SK-N-SH treated with all-trans-retinoic acid at 6 μM for 48 hours (cell line): ENCODE results near the gene SNPH.

Experiments
- ATAC-seq: fragments of 200-7000 bp; cut with Tn5 transposase; 3 replicates; pipeline ENCODE4 v1.9.1; 2020; ENCODE audit warnings: mild to moderate bottlenecking, moderate library complexity
- BACH2 ChIP-seq: fragments of 250-450 bp; sonication (Bioruptor Pico); IDR thresholded peaks from 2 replicates; pipeline ENCODE4 v1.9.0; 2021; ENCODE audit warnings: mild to moderate bottlenecking, borderline replicate concordance
- CSDC2 ChIP-seq: fragments of 250-450 bp; sonication (Bioruptor Pico); IDR thresholded peaks from 2 replicates; pipeline ENCODE4 v1.5.0; 2020; ENCODE audit warnings: mild to moderate bottlenecking, moderate library complexity
- ESRRG ChIP-seq: fragments of 250-450 bp; sonication (Bioruptor Pico); IDR thresholded peaks from 2 replicates; pipeline ENCODE4 v1.6.1; 2021; ENCODE audit warnings: mild to moderate bottlenecking
- GLIS3 ChIP-seq: fragments of 250-450 bp; sonication (Bioruptor Pico); IDR thresholded peaks from 2 replicates; pipeline ENCODE4 v1.5.0; 2020; ENCODE audit warnings: mild to moderate bottlenecking, moderate library complexity
- ISL1 ChIP-seq: fragments of 250-450 bp; sonication (Bioruptor Pico); IDR thresholded peaks from 2 replicates; pipeline ENCODE4 v2.1.2; 2022; ENCODE audit warnings: mild to moderate bottlenecking, moderate library complexity
- OSR1 ChIP-seq: fragments of 250-450 bp; sonication (Bioruptor Pico); IDR thresholded peaks from 2 replicates; pipeline ENCODE4 v1.8.0; 2022; ENCODE audit warnings: moderate library complexity, mild to moderate bottlenecking, inconsistent platforms
- POU6F1 ChIP-seq: fragments of 250-450 bp; sonication (Bioruptor Pico); IDR thresholded peaks from 2 replicates; pipeline ENCODE4 v1.8.0; 2021; ENCODE audit warnings: low read depth, mild to moderate bottlenecking, moderate library complexity, borderline replicate concordance
- PPARA ChIP-seq: fragments of 250-450 bp; sonication (Bioruptor Pico); IDR thresholded peaks from 2 replicates; pipeline ENCODE4 v1.5.0; 2020; ENCODE audit warnings: mild to moderate bottlenecking, borderline replicate concordance
- RARB ChIP-seq: fragments of 250-450 bp; sonication (Bioruptor Pico); IDR thresholded peaks from 2 replicates; pipeline ENCODE4 v1.8.0; 2021; ENCODE audit warnings: mild to moderate bottlenecking, moderate library complexity
- SNAI2 ChIP-seq: fragments of 250-450 bp; sonication (Bioruptor Pico); IDR thresholded peaks from 2 replicates; pipeline ENCODE4 v1.5.0; 2020; ENCODE audit warnings: mild to moderate bottlenecking, moderate library complexity
- TCF4 ChIP-seq: fragments of 250-450 bp; sonication (Bioruptor Pico); IDR thresholded peaks from 2 replicates; pipeline ENCODE4 v1.8.0; 2021; ENCODE audit warnings: mild to moderate bottlenecking, moderate library complexity, borderline replicate concordance
- TOX ChIP-seq: fragments of 250-450 bp; sonication (Bioruptor Pico); IDR thresholded peaks from 2 replicates; pipeline ENCODE4 v1.8.0; 2021; ENCODE audit warnings: mild to moderate bottlenecking, moderate library complexity, borderline replicate concordance
- TSHZ2 ChIP-seq: fragments of 250-450 bp; sonication (Bioruptor Pico); IDR thresholded peaks from 2 replicates; pipeline ENCODE4 v1.5.0; 2020; ENCODE audit warnings: mild to moderate bottlenecking, moderate library complexity
- ZC3H10 ChIP-seq: fragments of 250-450 bp; sonication (Bioruptor Pico); IDR thresholded peaks from 2 replicates; pipeline ENCODE4 v1.5.1; 2021; ENCODE audit warnings: mild to moderate bottlenecking, moderate library complexity
- ZFP3 ChIP-seq: fragments of 250-450 bp; sonication (Bioruptor Pico); IDR thresholded peaks from 2 replicates; pipeline ENCODE4 v1.5.0; 2020; ENCODE audit warnings: mild to moderate bottlenecking, moderate library complexity
- ZFP30 ChIP-seq: fragments of 450-650 bp; formaldehyde crosslinking; IDR thresholded peaks from 2 replicates; pipeline ENCODE4 v1.5.0; 2022; ENCODE audit warnings: mild to moderate bottlenecking, moderate library complexity
- ZNF565 ChIP-seq: fragments of 450-650 bp; formaldehyde crosslinking; conservative IDR thresholded peaks from 2 replicates; pipeline ENCODE4 v1.5.0; 2020; ENCODE audit warnings: low read depth, mild to moderate bottlenecking, moderate library complexity
- ZNF70 ChIP-seq: fragments of 450-650 bp; formaldehyde crosslinking; IDR thresholded peaks from 2 replicates; pipeline ENCODE4 v1.5.0; 2020; ENCODE audit warnings: mild to moderate bottlenecking, moderate library complexity
- ZNF8 ChIP-seq: fragments of 450-650 bp; formaldehyde crosslinking; IDR thresholded peaks from 2 replicates; pipeline ENCODE4 v1.5.0; 2020; ENCODE audit warnings: mild to moderate bottlenecking, moderate library complexity
- TF ChIP-seq, protein P1 (sequence below): fragments of 250-450 bp; sonication (Bioruptor Pico); IDR thresholded peaks from 2 replicates; pipeline ENCODE4 v1.5.1; 2020; ENCODE audit warnings: low read depth, mild to moderate bottlenecking, moderate library complexity
- TF ChIP-seq, protein P2 (sequence below): fragments of 250-450 bp; sonication (Bioruptor Pico); IDR thresholded peaks from 2 replicates; pipeline ENCODE4 v1.5.1; 2021; ENCODE audit warnings: mild to moderate bottlenecking, moderate library complexity

The SNPH gene

DNA sequence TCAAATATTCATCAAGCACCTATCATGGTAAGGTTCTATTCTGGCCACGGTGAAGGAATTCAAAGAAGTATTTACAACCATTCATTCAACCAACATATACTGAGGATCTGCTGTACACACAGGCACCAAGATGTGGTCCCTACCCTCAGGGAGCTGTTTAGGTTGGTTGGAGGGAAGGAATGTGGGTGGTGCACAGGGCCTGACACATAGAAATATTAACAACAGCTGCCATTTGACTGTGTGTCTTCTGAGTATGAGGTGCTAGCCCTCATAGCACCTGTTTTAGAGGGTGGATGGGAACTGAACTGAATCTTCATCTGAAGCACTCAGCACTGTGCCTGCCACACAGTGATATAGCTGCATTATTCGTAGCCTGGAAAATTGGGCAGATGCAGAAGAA, 7.3 kb downstream of the SNPH start:
- no peak for ATAC-seq
- TF ChIP-seq ZFP30 (CRISPR knock-in tag) (no peak), ESRRG (CRISPR knock-in tag) (no peak)

- no peak for ATAC-seq
Measured at GRCh38 chr20:1274485-1275311, 8.6 kb downstream of the SNPH start.

GRCh38 chr20:1275919-1276318, 9.8 kb downstream of the SNPH start:
- no peak for ATAC-seq
- TF ChIP-seq OSR1 (CRISPR knock-in tag): no peak
- TF ChIP-seq, protein P1, sequence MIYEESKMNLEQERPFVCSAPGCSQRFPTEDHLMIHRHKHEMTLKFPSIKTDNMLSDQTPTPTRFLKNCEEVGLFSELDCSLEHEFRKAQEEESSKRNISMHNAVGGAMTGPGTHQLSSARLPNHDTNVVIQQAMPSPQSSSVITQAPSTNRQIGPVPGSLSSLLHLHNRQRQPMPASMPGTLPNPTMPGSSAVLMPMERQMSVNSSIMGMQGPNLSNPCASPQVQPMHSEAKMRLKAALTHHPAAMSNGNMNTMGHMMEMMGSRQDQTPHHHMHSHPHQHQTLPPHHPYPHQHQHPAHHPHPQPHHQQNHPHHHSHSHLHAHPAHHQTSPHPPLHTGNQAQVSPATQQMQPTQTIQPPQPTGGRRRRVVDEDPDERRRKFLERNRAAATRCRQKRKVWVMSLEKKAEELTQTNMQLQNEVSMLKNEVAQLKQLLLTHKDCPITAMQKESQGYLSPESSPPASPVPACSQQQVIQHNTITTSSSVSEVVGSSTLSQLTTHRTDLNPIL (CRISPR knock-in tag): no peak
- TF ChIP-seq ISL1: no peak
- TF ChIP-seq BACH2 (CRISPR knock-in tag): no peak
- no peak for TF ChIP-seq TOX (CRISPR knock-in tag)
- no peak for TF ChIP-seq ZC3H10 (CRISPR knock-in tag)
- no peak for TF ChIP-seq ZNF565 (CRISPR knock-in tag)
- TF ChIP-seq PPARA (CRISPR knock-in tag): no peak
- no peak for TF ChIP-seq TCF4 (CRISPR knock-in tag)
- no peak for TF ChIP-seq ZFP3 (CRISPR knock-in tag)
- no peak for TF ChIP-seq CSDC2
- TF ChIP-seq SNAI2: no peak
- no peak for TF ChIP-seq ESRRG (CRISPR knock-in tag)
- no peak for TF ChIP-seq POU6F1 (CRISPR knock-in tag)
- no peak for TF ChIP-seq GLIS3 (CRISPR knock-in tag)
- TF ChIP-seq ZFP30 (CRISPR knock-in tag): no peak

More at GRCh38 chr20:1274485-1275311, 8.6 kb downstream of the SNPH start:
- TF ChIP-seq ZNF8 (CRISPR knock-in tag) (no peak), TSHZ2 (CRISPR knock-in tag) (no peak), ZFP3 (CRISPR knock-in tag) (no peak), POU6F1 (CRISPR knock-in tag) (no peak), RARB (no peak), ZNF565 (CRISPR knock-in tag) (no peak), ZFP30 (CRISPR knock-in tag) (no peak), ESRRG (CRISPR knock-in tag) (no peak), SNAI2 (no peak), TCF4 (CRISPR knock-in tag) (no peak), GLIS3 (CRISPR knock-in tag) (no peak), ZC3H10 (CRISPR knock-in tag) (no peak), ZNF70 (CRISPR knock-in tag) (no peak)
- TF ChIP-seq, protein P1 (CRISPR knock-in tag): no peak
- TF ChIP-seq, protein P2, sequence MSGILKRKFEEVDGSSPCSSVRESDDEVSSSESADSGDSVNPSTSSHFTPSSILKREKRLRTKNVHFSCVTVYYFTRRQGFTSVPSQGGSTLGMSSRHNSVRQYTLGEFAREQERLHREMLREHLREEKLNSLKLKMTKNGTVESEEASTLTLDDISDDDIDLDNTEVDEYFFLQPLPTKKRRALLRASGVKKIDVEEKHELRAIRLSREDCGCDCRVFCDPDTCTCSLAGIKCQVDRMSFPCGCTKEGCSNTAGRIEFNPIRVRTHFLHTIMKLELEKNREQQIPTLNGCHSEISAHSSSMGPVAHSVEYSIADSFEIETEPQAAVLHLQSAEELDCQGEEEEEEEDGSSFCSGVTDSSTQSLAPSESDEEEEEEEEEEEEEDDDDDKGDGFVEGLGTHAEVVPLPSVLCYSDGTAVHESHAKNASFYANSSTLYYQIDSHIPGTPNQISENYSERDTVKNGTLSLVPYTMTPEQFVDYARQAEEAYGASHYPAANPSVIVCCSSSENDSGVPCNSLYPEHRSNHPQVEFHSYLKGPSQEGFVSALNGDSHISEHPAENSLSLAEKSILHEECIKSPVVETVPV (CRISPR knock-in tag): no peak
